OCI-LY7 (cell line): ENCODE measurements around the gene TM6SF1. TPM values are rescaled to one million over a fixed set of nuclear protein-coding genes. Genes with fewer than 3 reads are reported as not detected.

Experiments used
- BruUV-seq: library from RNA; stranded (reverse); fragments of 400-500 nt; replicated peaks from 2 replicates; lab custom pipeline; 2021; lab: Mats Ljungman, UMichigan
- CTCF ChIA-PET: fragments of 300-600 bp; sonication (Branson Sonifier 250); formaldehyde crosslinking; loops from one replicate; lab custom pipeline; 2022; ENCODE audit warnings: antibody characterized with exemption; ENCODE audit not compliant: unreplicated experiment; lab: Charles Lee
- POLR2A ChIA-PET: fragments of 300-600 bp; sonication (Branson Sonifier 250); formaldehyde crosslinking; loops from one replicate; lab custom pipeline; 2022; ENCODE audit warnings: antibody characterized with exemption; lab: Charles Lee
- DNase-seq: peaks from one replicate; pipeline ENCODE4 v3.0.0-alpha.2; 2015; ENCODE audit warnings: low spot score
- H2AFZ ChIP-seq: fragments of 200-600 bp; sonication (generic), shearing (Covaris generic); 2 replicates; pipeline ENCODE4 v1.6.1; 2014; ENCODE audit warnings: mild to moderate bottlenecking, antibody characterized with exemption, low read length, moderate library complexity
- H3K27ac ChIP-seq: fragments of 200-600 bp; sonication (generic); 2 replicates; pipeline ENCODE4 v1.5.1; 2014; ENCODE audit warnings: mixed run types, low read depth, mild to moderate bottlenecking, moderate library complexity, low read length, inconsistent platforms; ENCODE audit not compliant: poor library complexity, severe bottlenecking
- H3K36me3 ChIP-seq: fragments of 200-600 bp; sonication (generic); 2 replicates; pipeline ENCODE4 v1.6.1; 2014; ENCODE audit warnings: mild to moderate bottlenecking, antibody characterized with exemption, low read length, moderate library complexity, mixed read lengths; ENCODE audit not compliant: insufficient read depth
- H3K4me1 ChIP-seq: fragments of 200-600 bp; sonication (generic); 2 replicates; pipeline ENCODE4 v1.5.1; 2014; ENCODE audit warnings: mild to moderate bottlenecking, low read length; ENCODE audit not compliant: insufficient read depth, poor library complexity, severe bottlenecking
- H3K4me2 ChIP-seq: fragments of 200-600 bp; sonication (generic); 2 replicates; pipeline ENCODE4 v1.6.1; 2014; ENCODE audit warnings: mild to moderate bottlenecking, low read length
- H3K4me3 ChIP-seq: fragments of 200-600 bp; sonication (generic); 2 replicates; pipeline ENCODE4 v1.5.1; 2014; ENCODE audit warnings: mild to moderate bottlenecking, low read depth, low read length; ENCODE audit not compliant: poor library complexity, severe bottlenecking
- H3K79me2 ChIP-seq: fragments of 200-600 bp; sonication (generic); 2 replicates; pipeline ENCODE4 v1.6.1; 2016; ENCODE audit warnings: low read depth, mild to moderate bottlenecking, low read length, moderate library complexity, mixed read lengths; ENCODE audit not compliant: insufficient read depth
- H3K9me2 ChIP-seq: fragments of 200-600 bp; sonication (generic); 2 replicates; pipeline ENCODE4 v1.6.1; 2016; ENCODE audit warnings: mild to moderate bottlenecking, low read length, mixed read lengths; ENCODE audit not compliant: insufficient read depth
- H3K9me3 ChIP-seq: fragments of 200-600 bp; sonication (generic); 2 replicates; pipeline ENCODE4 v1.6.1; 2014; ENCODE audit warnings: mild to moderate bottlenecking, mixed run types, low read length, mixed read lengths
- H4K20me1 ChIP-seq: fragments of 200-600 bp; sonication (generic); 2 replicates; pipeline ENCODE4 v1.6.1; 2014; ENCODE audit warnings: mild to moderate bottlenecking, antibody characterized with exemption, low read length, moderate library complexity, mixed read lengths; ENCODE audit not compliant: insufficient read depth
- EZH2phosphoT487 ChIP-seq: fragments of 200-600 bp; sonication (generic); IDR thresholded peaks from 2 replicates; pipeline ENCODE4 v1.6.1; 2018; ENCODE audit warnings: low read depth, borderline replicate concordance, mild to moderate bottlenecking, mixed run types, antibody characterized with exemption, low read length, moderate library complexity, mixed read lengths
- intact Hi-C: fragments of 100-400 bp; cut with micrococcal nuclease; formaldehyde crosslinking; loops from one replicate; pipeline ENCODE4 v1.10.0; 2022; ENCODE audit not compliant: unreplicated experiment
- total RNA-seq, 2 experiments: library from RNA; depleted of rRNA in 1 of 2; stranded (reverse); fragments of >200 nt in 1 of 2; shearing (Covaris generic) in 1 of 2; gene quantifications; 2 replicates each; pipeline ENCODE4 v1.2.3, GENCODE V29; 2014 to 2022
- TF ChIP-seq, protein P1 (sequence below): fragments of 200-600 bp; sonication (generic); conservative IDR thresholded peaks from 2 replicates; pipeline ENCODE4 v1.5.1; 2014; ENCODE audit warnings: mild to moderate bottlenecking, antibody characterized with exemption, low read length, moderate library complexity, mixed read lengths

Gene TM6SF1
- total RNA-seq, 2 experiments from 2014 or later, result 27.2 to 28.7 TPM

DNA sequence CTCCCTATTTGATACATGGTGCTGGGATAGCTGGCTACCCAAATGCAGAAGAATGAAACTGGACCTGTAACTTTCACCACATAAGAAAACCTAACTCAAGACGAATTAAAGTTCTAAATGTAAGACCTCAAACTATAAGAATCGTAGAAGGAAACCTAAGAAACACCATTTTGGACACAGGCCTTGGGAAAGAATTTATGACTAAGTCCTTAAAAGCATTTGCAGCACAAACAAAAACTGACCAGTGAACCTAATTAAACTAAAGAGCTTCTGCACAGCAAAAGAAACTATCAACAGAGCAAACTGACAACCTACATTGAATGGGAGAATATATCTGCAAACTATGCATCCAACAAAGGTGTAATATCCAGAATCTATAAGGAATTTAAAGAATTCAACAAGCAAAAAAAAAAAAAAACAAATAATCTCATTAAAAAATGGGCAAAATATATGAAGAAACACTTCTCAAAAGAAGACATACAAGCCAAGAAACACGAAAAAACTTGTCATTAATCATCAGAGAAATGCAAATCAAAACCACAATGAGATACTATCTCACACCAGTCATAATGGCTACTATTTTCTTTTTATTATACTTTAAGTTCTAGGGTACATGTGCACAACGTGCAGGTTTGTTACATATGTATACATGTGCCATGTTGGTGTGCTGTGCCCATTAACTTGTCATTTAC is 63.2 kb downstream of the TM6SF1 start:
- Histone ChIP-seq H2AFZ (no peak overlapping the region), H3K4me2 (no peak overlapping the region), H3K27ac (no peak overlapping the region), H3K4me1 (no peaks in the 10 kb centered on the region), H3K4me3 (no peak overlapping the region), H3K36me3 (no peaks in the 10 kb centered on the region), H4K20me1 (no peaks in the 10 kb centered on the region), H3K9me2 (no peaks in the 10 kb centered on the region), H3K9me3 (no peaks in the 10 kb centered on the region), H3K79me2 (peaks cover 10% of the 10 kb centered on the region; the same call in 1 of the 2 replicates)
- BruUV-seq, result no TSS peak
- CTCF ChIA-PET, result no interaction called here
- intact Hi-C loops, result no loop called here
- POLR2A ChIA-PET, result no interaction called here
- no peak for DNase-seq
- TF ChIP-seq EZH2phosphoT487, result no peak
- TF ChIP-seq, protein P1, sequence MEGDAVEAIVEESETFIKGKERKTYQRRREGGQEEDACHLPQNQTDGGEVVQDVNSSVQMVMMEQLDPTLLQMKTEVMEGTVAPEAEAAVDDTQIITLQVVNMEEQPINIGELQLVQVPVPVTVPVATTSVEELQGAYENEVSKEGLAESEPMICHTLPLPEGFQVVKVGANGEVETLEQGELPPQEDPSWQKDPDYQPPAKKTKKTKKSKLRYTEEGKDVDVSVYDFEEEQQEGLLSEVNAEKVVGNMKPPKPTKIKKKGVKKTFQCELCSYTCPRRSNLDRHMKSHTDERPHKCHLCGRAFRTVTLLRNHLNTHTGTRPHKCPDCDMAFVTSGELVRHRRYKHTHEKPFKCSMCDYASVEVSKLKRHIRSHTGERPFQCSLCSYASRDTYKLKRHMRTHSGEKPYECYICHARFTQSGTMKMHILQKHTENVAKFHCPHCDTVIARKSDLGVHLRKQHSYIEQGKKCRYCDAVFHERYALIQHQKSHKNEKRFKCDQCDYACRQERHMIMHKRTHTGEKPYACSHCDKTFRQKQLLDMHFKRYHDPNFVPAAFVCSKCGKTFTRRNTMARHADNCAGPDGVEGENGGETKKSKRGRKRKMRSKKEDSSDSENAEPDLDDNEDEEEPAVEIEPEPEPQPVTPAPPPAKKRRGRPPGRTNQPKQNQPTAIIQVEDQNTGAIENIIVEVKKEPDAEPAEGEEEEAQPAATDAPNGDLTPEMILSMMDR, result no peak

DNA sequence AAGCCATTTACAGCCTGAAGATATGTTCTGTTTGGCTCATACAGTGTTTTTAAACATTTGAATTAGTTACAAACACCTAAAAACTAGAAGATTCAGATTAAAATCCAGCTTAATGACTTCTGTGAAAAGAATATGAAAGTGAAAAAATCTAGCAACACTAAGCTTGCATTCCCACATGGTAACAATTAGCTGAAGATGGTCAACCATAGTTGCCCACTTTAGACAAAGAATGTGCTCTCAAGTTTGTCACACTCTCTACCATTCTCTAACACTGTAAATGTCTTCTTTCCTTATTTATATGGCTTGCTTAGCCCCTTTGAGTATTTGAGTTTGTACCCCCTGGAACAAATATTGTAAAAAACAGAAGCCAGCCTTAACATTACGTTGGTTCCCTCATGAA is 67.4 kb downstream of the TM6SF1 start:
- CTCF ChIA-PET, result no interaction called here
- TF ChIP-seq, protein P1, result no peak
- TF ChIP-seq EZH2phosphoT487, result no peak
- DNase-seq, result no peak
- Histone ChIP-seq H3K9me2 (no peaks in the 10 kb centered on the region), H2AFZ (no peak overlapping the region), H3K9me3 (no peaks in the 10 kb centered on the region), H3K79me2 (no peaks in the 10 kb centered on the region; the same call in 1 of the 2 replicates), H3K27ac (no peak overlapping the region), H3K4me3 (no peak overlapping the region), H3K4me2 (no peak overlapping the region), H4K20me1 (no peaks in the 10 kb centered on the region), H3K36me3 (no peaks in the 10 kb centered on the region), H3K4me1 (no peaks in the 10 kb centered on the region)
- intact Hi-C loops, result no loop called here
- POLR2A ChIA-PET, result interaction anchor here (0.7 to 2.5 kb wide), 4 partner anchors 11 to 51 kb away, joined by 3 to 8 read pairs (median 3); no protein-coding TSS in a partner anchor
- BruUV-seq, result no TSS peak

DNA sequence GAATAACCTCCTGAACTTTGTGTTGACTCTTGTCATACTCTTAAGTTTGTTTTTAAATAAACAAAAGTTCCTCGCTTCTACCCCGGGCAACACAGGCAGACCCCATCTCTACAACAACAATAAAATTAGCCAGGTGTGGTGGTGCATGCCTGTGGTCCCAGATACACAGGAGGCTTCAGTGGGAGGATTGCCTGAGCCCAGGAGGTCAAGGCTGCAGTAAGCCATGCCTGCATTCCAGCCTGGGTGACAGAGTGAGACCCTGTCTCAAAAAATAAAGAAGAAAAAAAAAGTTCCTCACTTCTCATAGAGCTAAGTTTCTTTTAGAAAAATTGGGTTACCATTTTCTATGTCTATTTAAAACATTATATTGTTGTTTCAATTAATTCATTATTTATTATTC is 70.9 kb downstream of the TM6SF1 start:
- Histone ChIP-seq H3K79me2 (no peaks in the 10 kb centered on the region), H3K4me3 (no peak overlapping the region), H3K36me3 (no peaks in the 10 kb centered on the region), H3K27ac (no peak overlapping the region), H3K4me1 (no peaks in the 10 kb centered on the region), H4K20me1 (no peaks in the 10 kb centered on the region), H2AFZ (no peak overlapping the region), H3K9me3 (no peaks in the 10 kb centered on the region), H3K9me2 (no peaks in the 10 kb centered on the region), H3K4me2 (no peak overlapping the region)
- no peak for DNase-seq
- no TSS peak for BruUV-seq
- ChIA-PET POLR2A (no interaction called here), CTCF (no interaction called here)
- intact Hi-C loops, result no loop called here
- no peak for TF ChIP-seq EZH2phosphoT487
- TF ChIP-seq, protein P1, result no peak
